A549 (cell line): ENCODE data around the gene LPCAT1. TPM values are rescaled to one million over a fixed set of nuclear protein-coding genes. Genes with fewer than 3 reads are reported as not detected.
"Not testable (repeated sequence)": the region's sequence is repeated elsewhere in the genome, so short reads cannot be mapped to it uniquely, and the experiment has no call there.

Source experiments
- ATAC-seq, 2 experiments: fragments of 200-7000 bp in 1 of 2; fragments of >200 bp in 1 of 2; cut with Nextera tagmentation in 1 of 2; cut with Tn5 transposase in 1 of 2; 3 replicates each; pipeline versions ENCODE4 v1.8.0 to v1.9.1; 2018 to 2020; ENCODE audit warnings: mild to moderate bottlenecking in 1 of 2, moderate library complexity in 1 of 2
- CTCF ChIA-PET: fragments of 300-600 bp; sonication (Branson Sonifier 250); formaldehyde crosslinking; extraction: SDS; loops from one replicate; lab custom pipeline; 2021; ENCODE audit warnings: antibody characterized with exemption, inconsistent platforms; lab: Yijun Ruan, JAX
- POLR2A ChIA-PET: fragments of 350-600 bp; formaldehyde crosslinking; extraction: SDS; loops from one replicate; lab custom pipeline; 2021; ENCODE audit warnings: antibody characterized with exemption, inconsistent platforms; lab: Yijun Ruan, JAX
- DNase-seq, 2 experiments: peaks; one replicate each; pipeline versions ENCODE4 v3.0.0 to v3.0.0-alpha.2; 2011 to 2016; ENCODE audit warnings: low read depth in 1 of 2, low spot score in 1 of 2
- FAIRE-seq: peaks from 2 replicates; lab custom pipeline; 2011; peaks lifted over from hg19 to GRCh38; lab: Jason Lieb, UNC
- H3K27ac ChIP-seq, 2 experiments: fragments of >200 bp; sonication (Bioruptor Twin); formaldehyde crosslinking; 3 replicates each; pipeline ENCODE4 v1.5.1; 2016 to 2017
- H3K4me1 ChIP-seq: fragments of >200 bp; sonication (Bioruptor Twin); formaldehyde crosslinking; 3 replicates; pipeline ENCODE4 v1.6.1; 2016
- H3K4me2 ChIP-seq: fragments of >200 bp; sonication (Bioruptor Twin); formaldehyde crosslinking; 3 replicates; pipeline ENCODE4 v1.6.1; 2016
- H3K4me3 ChIP-seq: fragments of >200 bp; sonication (Bioruptor Twin); formaldehyde crosslinking; 3 replicates; pipeline ENCODE4 v1.5.1; 2016
- H3K9me3 ChIP-seq: fragments of >200 bp; sonication (Bioruptor Twin); formaldehyde crosslinking; 3 replicates; pipeline ENCODE4 v1.6.1; 2016
- BHLHE40 ChIP-seq: IDR thresholded peaks from 2 replicates; pipeline ENCODE4 v1.6.1; 2012; ENCODE audit warnings: low read depth, low read length, inconsistent platforms
- CHD2 ChIP-seq: fragments of 150-350 bp; IDR thresholded peaks from 2 replicates; pipeline ENCODE4 v1.6.1; 2014; ENCODE audit warnings: low read length; ENCODE audit not compliant: partially characterized antibody
- EHMT2 ChIP-seq: fragments of 200-600 bp; sonication (generic); IDR thresholded peaks from 2 replicates; pipeline ENCODE4 v1.6.1; 2016; ENCODE audit warnings: antibody characterized with exemption, low read depth, mild to moderate bottlenecking, moderate library complexity
- FOSL2 ChIP-seq, 2 experiments: fragments of 450-650 bp in 1 of 2; fragments of >200 bp in 1 of 2; sonication (Bioruptor Twin) in 1 of 2; formaldehyde crosslinking; IDR thresholded peaks; 2 replicates each; pipeline versions ENCODE4 v1.5.0 to v1.6.1; 2016 to 2020; ENCODE audit warnings: mild to moderate bottlenecking in 1 of 2, moderate library complexity in 1 of 2
- HOXB13 ChIP-seq: fragments of 250-450 bp; sonication (Bioruptor Pico); IDR thresholded peaks from 2 replicates; pipeline ENCODE4 v1.5.0; 2020; ENCODE audit warnings: low read depth, mild to moderate bottlenecking, moderate library complexity
- JUNB ChIP-seq: fragments of >200 bp; sonication (Bioruptor Twin); formaldehyde crosslinking; IDR thresholded peaks from 2 replicates; pipeline ENCODE4 v1.6.1; 2016
- MAFK ChIP-seq: fragments of 450-650 bp; IDR thresholded peaks from 2 replicates; pipeline ENCODE4 v1.6.1; 2014; ENCODE audit not compliant: partially characterized antibody
- NR3C1 ChIP-seq: fragments of >200 bp; sonication (Bioruptor Twin); formaldehyde crosslinking; IDR thresholded peaks from 3 replicates; pipeline ENCODE4 v1.6.1; 2017
- POLR2AphosphoS2 ChIP-seq: conservative IDR thresholded peaks from 2 replicates; pipeline ENCODE4 v1.6.1; 2012; ENCODE audit warnings: low read length, improper control_type of control experiment, inconsistent platforms
- RAD21 ChIP-seq, 2 experiments: fragments of >200 bp in 1 of 2; sonication (Bioruptor Twin) in 1 of 2; formaldehyde crosslinking in 1 of 2; IDR thresholded peaks in 1 of 2; conservative IDR thresholded peaks in 1 of 2; 2 replicates in 1 of 2; 3 replicates in 1 of 2; pipeline ENCODE4 v1.6.1; 2012 to 2018; ENCODE audit warnings: inconsistent platforms in 1 of 2
- RARB ChIP-seq: fragments of 250-450 bp; sonication (Bioruptor Pico); IDR thresholded peaks from 2 replicates; pipeline ENCODE4 v1.8.0; 2021; ENCODE audit warnings: mild to moderate bottlenecking, moderate library complexity
- RFX5 ChIP-seq: fragments of 450-650 bp; IDR thresholded peaks from 2 replicates; pipeline ENCODE4 v1.7.1; 2014; ENCODE audit warnings: antibody characterized with exemption, mild to moderate bottlenecking, moderate library complexity
- SREBF2 ChIP-seq: fragments of 450-650 bp; IDR thresholded peaks from 2 replicates; pipeline ENCODE4 v1.6.1; 2014; ENCODE audit warnings: mild to moderate bottlenecking, moderate library complexity
- TFCP2L1 ChIP-seq: fragments of 250-450 bp; sonication (Bioruptor Pico); IDR thresholded peaks from 2 replicates; pipeline ENCODE4 v1.5.0; 2021; ENCODE audit warnings: mild to moderate bottlenecking
- TP53 ChIP-seq: fragments of 250-450 bp; sonication (Bioruptor Pico); IDR thresholded peaks from 2 replicates; pipeline ENCODE4 v1.5.0; 2021; ENCODE audit warnings: mild to moderate bottlenecking, moderate library complexity
- ZC3H11A ChIP-seq: fragments of 450-650 bp; IDR thresholded peaks from 2 replicates; pipeline ENCODE4 v1.6.1; 2014; ENCODE audit warnings: antibody characterized with exemption, mild to moderate bottlenecking
- ZFP36 ChIP-seq: fragments of 450-650 bp; IDR thresholded peaks from 2 replicates; pipeline ENCODE4 v1.6.1; 2014; ENCODE audit warnings: borderline replicate concordance; ENCODE audit not compliant: partially characterized antibody
- ZSCAN20 ChIP-seq: fragments of 250-450 bp; sonication (Bioruptor Pico); IDR thresholded peaks from 2 replicates; pipeline ENCODE4 v1.8.0; 2022; ENCODE audit warnings: mild to moderate bottlenecking, moderate library complexity
- WGBS: methylation state at CpG from one replicate; pipeline ENCODE4 v1.1.6; 2017; ENCODE audit errors: missing lambda C conversion rate; 5-methylcytosine and 5-hydroxymethylcytosine counted together
- polyA plus RNA-seq, 4 experiments: library from polyadenylated mRNA; depleted of rRNA in 3 of 4; stranded (reverse); fragments of >200 nt; fragmentation: RNase III in 1 of 4; extraction: RNeasy Plus Mini Kit Qiagen cat#74134 plus additional on column Dnase treatment in 1 of 4; gene quantifications; 2 replicates in 3 of 4; 3 replicates in 1 of 4; pipeline ENCODE4 v1.2.3, GENCODE V29; 2011 to 2017
- TF ChIP-seq, protein P1 (sequence below): fragments of 450-650 bp; IDR thresholded peaks from 2 replicates; pipeline ENCODE4 v1.6.1; 2014; ENCODE audit warnings: antibody characterized with exemption
- TF ChIP-seq, protein P2 (sequence below): fragments of 200-600 bp; sonication (generic); IDR thresholded peaks from 2 replicates; pipeline ENCODE4 v1.6.1; 2016; ENCODE audit warnings: antibody characterized with exemption, mild to moderate bottlenecking, moderate library complexity
- TF ChIP-seq, protein P3 (sequence below): fragments of 150-350 bp; IDR thresholded peaks from 2 replicates; pipeline ENCODE4 v1.6.1; 2014; ENCODE audit warnings: low read depth, mild to moderate bottlenecking, low read length

Gene LPCAT1
- polyA plus RNA-seq, 2 of the 4 experiments (the other 2 are of a cell fraction) = 22.9 to 74.9 TPM

GRCh38 chr5:1424716-1425115, 99.0 kb downstream of the LPCAT1 start:
- ATAC-seq (no peak), FAIRE-seq (no peak), DNase-seq (no peak)
- Histone ChIP-seq H3K4me2 (no peak overlapping the region), H3K9me3 (peaks cover 30% of the 10 kb centered on the region), H3K4me3 (no peak overlapping the region), H3K27ac (no peak overlapping the region), H3K4me1 (no peaks in the 10 kb centered on the region)
- CTCF ChIA-PET = interaction anchor here (1.0 kb wide), 1 partner anchor 11 kb away, joined by 3 read pairs; no protein-coding TSS in a partner anchor
- no peak for TF ChIP-seq RARB (CRISPR knock-in tag)
- no peak for TF ChIP-seq JUNB
- TF ChIP-seq SREBF2 = no peak
- no peak for TF ChIP-seq CHD2
- TF ChIP-seq, protein P1, sequence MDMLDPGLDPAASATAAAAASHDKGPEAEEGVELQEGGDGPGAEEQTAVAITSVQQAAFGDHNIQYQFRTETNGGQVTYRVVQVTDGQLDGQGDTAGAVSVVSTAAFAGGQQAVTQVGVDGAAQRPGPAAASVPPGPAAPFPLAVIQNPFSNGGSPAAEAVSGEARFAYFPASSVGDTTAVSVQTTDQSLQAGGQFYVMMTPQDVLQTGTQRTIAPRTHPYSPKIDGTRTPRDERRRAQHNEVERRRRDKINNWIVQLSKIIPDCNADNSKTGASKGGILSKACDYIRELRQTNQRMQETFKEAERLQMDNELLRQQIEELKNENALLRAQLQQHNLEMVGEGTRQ = no peak
- TF ChIP-seq MAFK = no peak
- no peak for TF ChIP-seq HOXB13 (CRISPR knock-in tag)
- no peak for TF ChIP-seq POLR2AphosphoS2
- TF ChIP-seq RFX5 = no peak
- TF ChIP-seq NR3C1 = no peak
- TF ChIP-seq RAD21 (conservative IDR thresholded peaks at IDR 0.05 in 1 of 2, IDR thresholded peaks at IDR 0.05 in 1 of 2) = no peak
- no peak for TF ChIP-seq ZSCAN20 (CRISPR knock-in tag)
- no peak for TF ChIP-seq EHMT2
- no peak for TF ChIP-seq ZC3H11A
- no peak for TF ChIP-seq TFCP2L1
- TF ChIP-seq FOSL2 (IDR thresholded peaks at IDR 0.05) = no peak
- TF ChIP-seq FOSL2 (CRISPR knock-in tag; IDR thresholded peaks at IDR 0.05) = no peak
- TF ChIP-seq TP53 (CRISPR knock-in tag) = no peak
- POLR2A ChIA-PET = no interaction called here
- 28% methylated on average over 9 of the region's 9 CpGs for WGBS

DNA sequence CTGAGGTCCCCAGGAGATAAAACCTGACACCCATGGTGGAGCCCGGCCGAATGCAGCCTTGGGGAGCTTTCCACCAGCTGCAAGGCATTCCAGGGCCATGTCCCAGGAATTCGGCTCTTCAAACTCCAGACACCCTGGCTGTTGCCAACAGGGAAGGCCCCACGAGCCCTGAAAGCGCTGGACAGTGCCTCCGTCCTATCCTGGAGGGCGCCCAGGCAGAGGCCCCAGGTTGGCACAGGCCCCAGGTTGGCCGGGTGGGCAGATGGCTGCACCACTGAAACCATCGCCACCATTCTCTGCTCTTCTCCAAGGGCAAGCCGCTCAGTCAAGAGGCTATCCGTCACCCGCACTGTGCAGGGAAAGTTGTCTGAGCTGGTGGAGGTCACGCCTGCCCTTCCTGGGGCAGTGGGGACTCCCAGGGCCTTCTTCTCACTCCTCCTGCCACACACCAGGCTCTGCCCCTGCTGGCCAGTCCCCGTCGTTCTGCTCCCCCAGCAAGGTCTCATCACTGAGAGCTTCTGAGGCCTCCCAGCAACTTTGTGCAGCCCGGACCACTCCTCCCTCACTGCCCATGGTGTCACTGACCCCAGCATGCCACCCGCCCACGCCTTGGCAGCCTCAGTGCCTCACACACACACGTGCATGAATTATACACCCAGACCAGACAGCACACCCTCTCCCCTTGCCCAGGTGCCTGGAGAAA, 99.7 kb downstream of the LPCAT1 start:
- ChIA-PET CTCF (interaction anchor here (0.7 to 1.0 kb wide), 2 partner anchors 12 to 201 kb away, joined by 3 read pairs; no protein-coding TSS in a partner anchor), POLR2A (no interaction called here)
- Histone ChIP-seq H3K9me3 (peaks cover 24% of the 10 kb centered on the region), H3K27ac (no peak overlapping the region), H3K4me2 (no peak overlapping the region), H3K4me3 (no peak overlapping the region), H3K4me1 (no peaks in the 10 kb centered on the region)
- TF ChIP-seq BHLHE40 (no peak), ZSCAN20 (CRISPR knock-in tag) (no peak), ZC3H11A (no peak), FOSL2 (IDR thresholded peaks at IDR 0.05) (no peak), FOSL2 (CRISPR knock-in tag; IDR thresholded peaks at IDR 0.05) (no peak), ZFP36 (no peak)
- TF ChIP-seq, protein P2, sequence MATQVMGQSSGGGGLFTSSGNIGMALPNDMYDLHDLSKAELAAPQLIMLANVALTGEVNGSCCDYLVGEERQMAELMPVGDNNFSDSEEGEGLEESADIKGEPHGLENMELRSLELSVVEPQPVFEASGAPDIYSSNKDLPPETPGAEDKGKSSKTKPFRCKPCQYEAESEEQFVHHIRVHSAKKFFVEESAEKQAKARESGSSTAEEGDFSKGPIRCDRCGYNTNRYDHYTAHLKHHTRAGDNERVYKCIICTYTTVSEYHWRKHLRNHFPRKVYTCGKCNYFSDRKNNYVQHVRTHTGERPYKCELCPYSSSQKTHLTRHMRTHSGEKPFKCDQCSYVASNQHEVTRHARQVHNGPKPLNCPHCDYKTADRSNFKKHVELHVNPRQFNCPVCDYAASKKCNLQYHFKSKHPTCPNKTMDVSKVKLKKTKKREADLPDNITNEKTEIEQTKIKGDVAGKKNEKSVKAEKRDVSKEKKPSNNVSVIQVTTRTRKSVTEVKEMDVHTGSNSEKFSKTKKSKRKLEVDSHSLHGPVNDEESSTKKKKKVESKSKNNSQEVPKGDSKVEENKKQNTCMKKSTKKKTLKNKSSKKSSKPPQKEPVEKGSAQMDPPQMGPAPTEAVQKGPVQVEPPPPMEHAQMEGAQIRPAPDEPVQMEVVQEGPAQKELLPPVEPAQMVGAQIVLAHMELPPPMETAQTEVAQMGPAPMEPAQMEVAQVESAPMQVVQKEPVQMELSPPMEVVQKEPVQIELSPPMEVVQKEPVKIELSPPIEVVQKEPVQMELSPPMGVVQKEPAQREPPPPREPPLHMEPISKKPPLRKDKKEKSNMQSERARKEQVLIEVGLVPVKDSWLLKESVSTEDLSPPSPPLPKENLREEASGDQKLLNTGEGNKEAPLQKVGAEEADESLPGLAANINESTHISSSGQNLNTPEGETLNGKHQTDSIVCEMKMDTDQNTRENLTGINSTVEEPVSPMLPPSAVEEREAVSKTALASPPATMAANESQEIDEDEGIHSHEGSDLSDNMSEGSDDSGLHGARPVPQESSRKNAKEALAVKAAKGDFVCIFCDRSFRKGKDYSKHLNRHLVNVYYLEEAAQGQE = no peak
- TF ChIP-seq, protein P3, sequence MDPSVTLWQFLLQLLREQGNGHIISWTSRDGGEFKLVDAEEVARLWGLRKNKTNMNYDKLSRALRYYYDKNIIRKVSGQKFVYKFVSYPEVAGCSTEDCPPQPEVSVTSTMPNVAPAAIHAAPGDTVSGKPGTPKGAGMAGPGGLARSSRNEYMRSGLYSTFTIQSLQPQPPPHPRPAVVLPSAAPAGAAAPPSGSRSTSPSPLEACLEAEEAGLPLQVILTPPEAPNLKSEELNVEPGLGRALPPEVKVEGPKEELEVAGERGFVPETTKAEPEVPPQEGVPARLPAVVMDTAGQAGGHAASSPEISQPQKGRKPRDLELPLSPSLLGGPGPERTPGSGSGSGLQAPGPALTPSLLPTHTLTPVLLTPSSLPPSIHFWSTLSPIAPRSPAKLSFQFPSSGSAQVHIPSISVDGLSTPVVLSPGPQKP = no peak
- DNase-seq (no peak), FAIRE-seq (no peak), ATAC-seq (no peak; a peak in 1 of 6 replicates)
- 37% methylated on average over 18 of the region's 19 CpGs for WGBS

GRCh38 chr5:1422522-1422921, 101.2 kb downstream of the LPCAT1 start:
- H3K27ac ChIP-seq, H3K4me2 ChIP-seq, H3K9me3 ChIP-seq, DNase-seq, ATAC-seq, FAIRE-seq, H3K4me1 ChIP-seq, CTCF ChIA-PET, H3K4me3 ChIP-seq, POLR2A ChIA-PET: not testable (repeated sequence)
- WGBS = no CpG with 5 or more reads among the region's 13 CpGs
